GM18502 (cell line): Measurements from ENCODE around the gene TRIM67.

Source experiments
- ATAC-seq: cut with Tn5 transposase; IDR thresholded peaks from one replicate; pipeline ENCODE4 v1.9.1; 2021; ENCODE audit warnings: mild to moderate bottlenecking; ENCODE audit not compliant: unreplicated experiment, poor library complexity

TRIM67 gene

DNA sequence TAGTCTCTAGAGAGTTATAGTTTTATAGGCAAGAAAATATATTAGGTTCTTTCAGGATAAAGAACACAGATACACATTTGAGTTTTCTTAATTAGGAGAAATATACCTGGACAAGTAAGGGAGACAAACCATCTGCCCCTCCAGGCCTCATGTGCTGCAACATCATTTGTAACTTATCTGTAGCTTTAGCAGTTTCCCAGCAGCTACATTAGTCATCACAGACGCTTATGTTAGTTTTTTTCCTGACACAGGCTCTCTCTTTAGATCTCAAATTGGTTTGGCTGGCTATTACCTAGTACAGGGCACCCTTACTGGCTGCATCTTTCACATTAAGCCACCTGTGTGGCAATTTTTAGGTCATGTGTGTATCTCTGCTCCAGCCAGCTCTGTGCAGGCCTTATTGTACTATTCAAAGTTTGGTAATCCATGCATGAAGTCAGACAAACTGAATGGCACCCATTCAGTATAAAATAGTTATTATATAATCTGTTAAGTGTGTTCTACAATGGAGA lies 105.0 kb downstream of the TRIM67 start:
- ATAC-seq = no peak
